Large intestine (tissue), 3 donors: ENCODE measurements around the gene F11. TPM values are rescaled to one million over a fixed set of nuclear protein-coding genes. Genes with fewer than 3 reads are reported as not detected.
"Not testable (repeated sequence)": the region's sequence is repeated elsewhere in the genome, so short reads cannot be mapped to it uniquely, and the experiment has no call there.

Experiments
- DNase-seq, 2 donors: peaks; one replicate each; pipeline versions ENCODE4 v3.0.0 to v3.0.0-alpha.2; 2013
- H3K27ac ChIP-seq: one replicate; pipeline ENCODE4 v1.5.1; 2013; ENCODE audit warnings: low read length
- H3K27me3 ChIP-seq: 2 replicates; pipeline ENCODE4 v1.6.1; 2013; ENCODE audit warnings: low read length; ENCODE audit not compliant: control insufficient read depth, insufficient read depth
- H3K36me3 ChIP-seq: 2 replicates; pipeline ENCODE4 v1.6.1; 2013; ENCODE audit warnings: low read length; ENCODE audit not compliant: control insufficient read depth, insufficient read depth
- H3K4me1 ChIP-seq: one replicate; pipeline ENCODE4 v1.6.1; 2013; ENCODE audit warnings: low read length; ENCODE audit not compliant: control insufficient read depth, insufficient read depth
- H3K4me3 ChIP-seq: one replicate; pipeline ENCODE4 v1.5.1; 2013; ENCODE audit warnings: low read length
- H3K9me3 ChIP-seq: one replicate; pipeline ENCODE4 v1.6.1; 2013; ENCODE audit warnings: mild to moderate bottlenecking, low read depth, low read length, moderate library complexity; ENCODE audit not compliant: control insufficient read depth
- WGBS: methylation state at CpG from one replicate; pipeline ENCODE4 v1.1.5; 2013; ENCODE audit warnings: low lambda C conversion rate; ENCODE audit not compliant: insufficient coverage; 5-methylcytosine and 5-hydroxymethylcytosine counted together
- polyA plus RNA-seq: library from polyadenylated mRNA; unstranded; fragments of 120-200 nt; gene quantifications from one replicate; pipeline ENCODE4 v1.2.1, GENCODE V29; 2013

Gene F11
- polyA plus RNA-seq, 1 donor: 1.1 TPM

DNA sequence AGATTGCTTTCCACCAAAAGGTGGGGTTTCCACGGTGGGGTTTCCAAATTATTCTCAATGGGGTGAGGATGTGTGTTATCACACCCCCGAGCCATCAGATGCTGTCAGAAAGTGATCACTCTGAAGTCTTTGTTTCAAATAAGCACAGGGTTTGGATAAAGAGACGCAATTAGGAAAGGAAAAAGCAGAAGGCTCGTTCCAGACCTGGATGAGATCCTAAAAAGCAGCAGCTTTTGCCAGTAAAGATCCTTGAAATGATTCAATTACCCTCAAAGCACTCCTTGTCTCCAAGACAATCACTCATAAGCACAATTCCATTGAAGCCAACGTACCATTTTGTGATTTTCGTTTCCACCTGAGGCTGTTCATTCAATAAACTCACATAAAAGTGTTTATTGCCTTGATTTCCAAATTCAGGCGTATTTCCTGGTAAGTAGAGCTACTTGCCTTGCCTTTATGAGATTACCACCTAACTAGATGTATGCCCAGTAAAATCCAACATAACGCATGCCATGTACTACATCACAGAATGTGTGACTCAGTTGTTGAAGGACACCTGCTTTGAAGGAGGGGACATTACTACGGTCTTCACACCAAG is 5.2 kb downstream of the F11 start:
- H3K36me3 ChIP-seq: no peaks in the 10 kb centered on the region
- H3K9me3 ChIP-seq: no peaks in the 10 kb centered on the region
- no CpG with 5 or more reads among the region's 9 CpGs for WGBS
- H3K27ac ChIP-seq: no peak overlapping the region
- H3K4me1 ChIP-seq: no peaks in the 10 kb centered on the region
- H3K4me3 ChIP-seq: no peak overlapping the region
- peaks cover 2% of the 10 kb centered on the region for H3K27me3 ChIP-seq
- DNase-seq: no peak

- no peak overlapping the region for H3K27ac ChIP-seq
- peaks cover 2% of the 10 kb centered on the region for H3K27me3 ChIP-seq
- no peak for DNase-seq
- H3K9me3 ChIP-seq: no peaks in the 10 kb centered on the region
- 73% methylated on average over 2 of the region's 4 CpGs for WGBS
- no peaks in the 10 kb centered on the region for H3K36me3 ChIP-seq
- H3K4me3 ChIP-seq: no peak overlapping the region
- no peaks in the 10 kb centered on the region for H3K4me1 ChIP-seq
These were observed 6.9 kb downstream of the F11 start for GRCh38 chr4:186272699-186273391.

DNA sequence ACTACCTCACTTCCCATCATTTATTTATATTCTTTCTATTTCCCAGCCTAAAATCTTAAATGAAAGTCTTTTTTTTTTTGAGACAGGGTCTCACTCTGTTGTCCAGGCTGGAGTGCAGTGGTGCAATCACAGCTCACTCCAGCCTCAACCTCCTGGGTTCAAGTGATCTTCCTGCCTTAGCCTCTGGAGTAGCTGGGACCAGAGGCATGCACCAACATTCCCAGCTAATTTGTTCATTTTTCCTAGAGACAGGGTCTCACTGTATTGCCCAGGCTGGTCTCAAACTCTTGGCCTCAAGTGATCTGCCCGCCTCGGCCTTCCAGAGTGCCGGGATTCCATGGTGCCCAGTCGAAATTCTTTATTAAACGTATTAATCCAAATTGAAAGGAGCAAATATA is 7.4 kb downstream of the F11 start:
- H3K4me3 ChIP-seq, H3K4me1 ChIP-seq, H3K27ac ChIP-seq, H3K9me3 ChIP-seq, H3K36me3 ChIP-seq, H3K27me3 ChIP-seq, DNase-seq: not testable (repeated sequence)
- WGBS: no CpG with 5 or more reads among the region's 5 CpGs

GRCh38 chr4:186283311-186283710 is 17.3 kb downstream of the F11 start:
- Histone ChIP-seq H3K36me3 (no peaks in the 10 kb centered on the region), H3K27me3 (no peaks in the 10 kb centered on the region), H3K9me3 (no peaks in the 10 kb centered on the region), H3K4me1 (no peaks in the 10 kb centered on the region), H3K27ac (no peak overlapping the region), H3K4me3 (no peak overlapping the region)
- DNase-seq: no peak
- WGBS: no CpG with 5 or more reads among the region's 5 CpGs

- H3K36me3 ChIP-seq: no peaks in the 10 kb centered on the region
- no peaks in the 10 kb centered on the region for H3K9me3 ChIP-seq
- DNase-seq: no peak
- H3K4me1 ChIP-seq: no peaks in the 10 kb centered on the region
- H3K27me3 ChIP-seq: no peaks in the 10 kb centered on the region
- no peak overlapping the region for H3K27ac ChIP-seq
- 100% methylated on average over 1 of the region's 12 CpGs for WGBS
- H3K4me3 ChIP-seq: no peak overlapping the region
These were observed 19.2 kb downstream of the F11 start for GRCh38 chr4:186285147-186285546.

GRCh38 chr4:186286581-186286980 is 20.6 kb downstream of the F11 start:
- H3K27me3 ChIP-seq: no peaks in the 10 kb centered on the region
- no peak for DNase-seq
- no peaks in the 10 kb centered on the region for H3K36me3 ChIP-seq
- no peaks in the 10 kb centered on the region for H3K4me1 ChIP-seq
- H3K9me3 ChIP-seq: no peaks in the 10 kb centered on the region
- no peak overlapping the region for H3K27ac ChIP-seq
- no CpG with 5 or more reads among the region's 3 CpGs for WGBS
- H3K4me3 ChIP-seq: no peak overlapping the region

DNA sequence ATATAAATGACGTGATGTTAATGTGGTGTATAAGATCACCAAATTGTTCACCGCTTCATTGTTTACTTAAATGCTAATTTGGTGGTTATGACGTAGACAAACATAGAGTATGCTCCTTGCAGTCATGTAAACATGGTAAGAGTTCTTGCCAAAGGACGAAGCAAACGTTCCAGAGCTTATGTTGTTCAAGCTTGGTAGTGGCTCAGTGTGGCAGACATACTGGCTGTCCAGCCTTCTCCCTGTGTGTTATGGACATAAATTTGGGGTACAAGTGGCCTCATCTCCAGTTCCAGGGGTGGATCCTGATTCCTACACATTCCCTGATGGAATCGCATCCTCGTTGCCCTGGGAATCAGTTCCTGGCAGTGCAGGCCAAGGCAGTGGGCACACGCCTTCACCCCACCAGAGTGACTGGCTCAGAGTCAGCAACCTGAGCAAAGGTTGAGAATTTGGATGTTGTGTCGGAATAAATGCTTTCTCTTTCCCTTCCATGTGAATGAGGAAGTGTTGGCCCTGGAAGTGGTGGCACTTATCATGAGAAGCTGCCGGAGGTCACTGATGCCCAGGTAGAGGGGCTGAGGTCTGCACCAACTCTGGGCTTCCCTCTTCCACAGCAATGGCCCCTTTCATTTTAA is 25.4 kb downstream of the F11 start:
- H3K27me3 ChIP-seq: no peaks in the 10 kb centered on the region
- no peaks in the 10 kb centered on the region for H3K4me1 ChIP-seq
- no peaks in the 10 kb centered on the region for H3K36me3 ChIP-seq
- no peak overlapping the region for H3K27ac ChIP-seq
- peak in 1 of 2 donors; percentile 20 for DNase-seq
- no peaks in the 10 kb centered on the region for H3K9me3 ChIP-seq
- WGBS: no CpG with 5 or more reads among the region's 10 CpGs
- H3K4me3 ChIP-seq: no peak overlapping the region

DNA sequence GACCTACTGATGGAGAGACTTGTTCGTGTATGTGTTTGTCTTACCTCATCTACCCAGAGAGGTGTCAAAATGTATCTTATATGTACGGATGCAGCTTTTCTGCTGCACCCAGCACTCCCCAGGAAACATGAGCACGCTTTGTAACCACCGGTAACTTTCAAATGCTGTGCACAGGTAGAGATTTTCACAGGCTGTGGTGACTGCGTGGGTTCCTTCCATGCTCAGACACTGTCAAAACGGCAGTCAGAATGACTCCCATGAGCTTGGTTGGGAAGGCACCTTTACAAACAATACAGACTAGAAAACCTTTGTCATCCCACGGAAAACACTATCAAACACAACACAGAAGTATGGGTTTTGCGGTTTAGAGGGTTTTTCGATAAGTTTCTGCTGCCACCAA is 28.2 kb downstream of the F11 start:
- 100% methylated on average over 1 of the region's 9 CpGs for WGBS
- Histone ChIP-seq H3K27ac (no peak overlapping the region), H3K27me3 (peaks cover 12% of the 10 kb centered on the region), H3K4me3 (no peak overlapping the region), H3K9me3 (no peaks in the 10 kb centered on the region), H3K4me1 (no peaks in the 10 kb centered on the region), H3K36me3 (no peaks in the 10 kb centered on the region)
- DNase-seq: no peak

GRCh38 chr4:186296481-186296880 is 30.5 kb downstream of the F11 start:
- Histone ChIP-seq H3K27ac (no peak overlapping the region), H3K36me3 (no peaks in the 10 kb centered on the region), H3K27me3 (peaks cover 12% of the 10 kb centered on the region), H3K4me1 (no peaks in the 10 kb centered on the region), H3K4me3 (no peak overlapping the region), H3K9me3 (no peaks in the 10 kb centered on the region)
- WGBS: no CpG with 5 or more reads among the region's 4 CpGs
- DNase-seq: no peak

- Histone ChIP-seq H3K4me1 (no peaks in the 10 kb centered on the region), H3K27ac (no peak overlapping the region), H3K27me3 (peaks cover 12% of the 10 kb centered on the region), H3K9me3 (no peaks in the 10 kb centered on the region), H3K36me3 (no peaks in the 10 kb centered on the region), H3K4me3 (no peak overlapping the region)
- DNase-seq: peak; percentile 37 to 54
- WGBS: 0% methylated on average over 1 of the region's 21 CpGs
These were observed 31.1 kb downstream of the F11 start for GRCh38 chr4:186297013-186297645.
